Stimulated activated CD8-positive, alpha-beta memory T cell treated with anti-CD3 and anti-CD28 coated beads, Interleukin-4, amount 100 ng/mL, for 4 hours (primary cell): Measurements from ENCODE around the gene MBD3L3.
"Not testable (repeated sequence)": the region's sequence is repeated elsewhere in the genome, so short reads cannot be mapped to it uniquely, and the experiment has no call there.

Experiments
- DNase-seq, 2 donors: peaks; one replicate each; pipeline ENCODE4 v3.0.0-alpha.2; 2020; ENCODE audit warnings: low read depth in 2 of 2, low spot score in 1 of 2

The MBD3L3 gene

GRCh38 chr19:7063764-7064418 is 5.4 kb upstream of the MBD3L3 start:
- DNase-seq: no peak

GRCh38 chr19:7063339-7063738 is 4.9 kb upstream of the MBD3L3 start:
- no peak for DNase-seq

- DNase-seq: not testable (repeated sequence)
These were observed 1.5 kb upstream of the MBD3L3 start for GRCh38 chr19:7059977-7060376.

GRCh38 chr19:7056371-7056770 is 2.1 kb downstream of the MBD3L3 start:
- DNase-seq: not testable (repeated sequence)

GRCh38 chr19:7055679-7056078 is 2.8 kb downstream of the MBD3L3 start:
- DNase-seq: not testable (repeated sequence)

GRCh38 chr19:7054635-7055368 is 3.7 kb downstream of the MBD3L3 start:
- DNase-seq: not testable (repeated sequence)

- DNase-seq: not testable (repeated sequence)
These were observed 5.6 kb downstream of the MBD3L3 start for GRCh38 chr19:7052896-7053295.

- DNase-seq: not testable (repeated sequence)
These were observed 7.1 kb downstream of the MBD3L3 start for GRCh38 chr19:7051421-7051820.

GRCh38 chr19:7049021-7049420 is 9.5 kb downstream of the MBD3L3 start, which contains the start of gene MBD3L2:
Gene MBD3L2 (plus strand): TSS chr19:7049321. CDS start chr19:7049374, 53 bp downstream.
- DNase-seq: not testable (repeated sequence)

- not testable (repeated sequence) for DNase-seq
These were observed 16.9 kb downstream of the MBD3L3 start for GRCh38 chr19:7041563-7041962.

GRCh38 chr19:7040079-7040478 is 18.4 kb downstream of the MBD3L3 start, which contains the start of gene MBD3L4:
Gene MBD3L4 (minus strand): TSS chr19:7040179. CDS start chr19:7040144, 35 bp downstream.
- not testable (repeated sequence) for DNase-seq

- not testable (repeated sequence) for DNase-seq
These were observed 28.2 kb downstream of the MBD3L3 start, which contains the start of gene MBD3L5 for GRCh38 chr19:7030278-7030677. Gene MBD3L5 (plus strand): TSS chr19:7030578. CDS start chr19:7030612, 34 bp downstream.

- not testable (repeated sequence) for DNase-seq
These were observed 29.7 kb downstream of the MBD3L3 start for GRCh38 chr19:7028790-7029189.

GRCh38 chr19:7021331-7021730 is 37.1 kb downstream of the MBD3L3 start, which contains the start of gene MBD3L2B:
Gene MBD3L2B (minus strand): TSS chr19:7021431. CDS start chr19:7021397, 34 bp downstream.
- DNase-seq: not testable (repeated sequence)

- DNase-seq: no peak
These were observed 39.6 kb downstream of the MBD3L3 start for GRCh38 chr19:7018828-7019227.

GRCh38 chr19:7013678-7014077 is 44.8 kb downstream of the MBD3L3 start:
- DNase-seq: no peak

GRCh38 chr19:7010722-7011593 is 47.5 kb downstream of the MBD3L3 start:
- no peak for DNase-seq

GRCh38 chr19:7007859-7008258 is 50.6 kb downstream of the MBD3L3 start:
- no peak for DNase-seq
